SK-N-SH treated with all-trans-retinoic acid at 6 μM for 48 hours (cell line): ENCODE results near the gene SPESP1.

Experiments used
- GLIS3 ChIP-seq: fragments of 250-450 bp; sonication (Bioruptor Pico); IDR thresholded peaks from 2 replicates; pipeline ENCODE4 v1.5.0; 2020; ENCODE audit warnings: mild to moderate bottlenecking, moderate library complexity
- TCF4 ChIP-seq: fragments of 250-450 bp; sonication (Bioruptor Pico); IDR thresholded peaks from 2 replicates; pipeline ENCODE4 v1.8.0; 2021; ENCODE audit warnings: mild to moderate bottlenecking, moderate library complexity, borderline replicate concordance
- TOX ChIP-seq: fragments of 250-450 bp; sonication (Bioruptor Pico); IDR thresholded peaks from 2 replicates; pipeline ENCODE4 v1.8.0; 2021; ENCODE audit warnings: mild to moderate bottlenecking, moderate library complexity, borderline replicate concordance
- ZNF565 ChIP-seq: fragments of 450-650 bp; formaldehyde crosslinking; conservative IDR thresholded peaks from 2 replicates; pipeline ENCODE4 v1.5.0; 2020; ENCODE audit warnings: low read depth, mild to moderate bottlenecking, moderate library complexity
- ZNF70 ChIP-seq: fragments of 450-650 bp; formaldehyde crosslinking; IDR thresholded peaks from 2 replicates; pipeline ENCODE4 v1.5.0; 2020; ENCODE audit warnings: mild to moderate bottlenecking, moderate library complexity

DNA sequence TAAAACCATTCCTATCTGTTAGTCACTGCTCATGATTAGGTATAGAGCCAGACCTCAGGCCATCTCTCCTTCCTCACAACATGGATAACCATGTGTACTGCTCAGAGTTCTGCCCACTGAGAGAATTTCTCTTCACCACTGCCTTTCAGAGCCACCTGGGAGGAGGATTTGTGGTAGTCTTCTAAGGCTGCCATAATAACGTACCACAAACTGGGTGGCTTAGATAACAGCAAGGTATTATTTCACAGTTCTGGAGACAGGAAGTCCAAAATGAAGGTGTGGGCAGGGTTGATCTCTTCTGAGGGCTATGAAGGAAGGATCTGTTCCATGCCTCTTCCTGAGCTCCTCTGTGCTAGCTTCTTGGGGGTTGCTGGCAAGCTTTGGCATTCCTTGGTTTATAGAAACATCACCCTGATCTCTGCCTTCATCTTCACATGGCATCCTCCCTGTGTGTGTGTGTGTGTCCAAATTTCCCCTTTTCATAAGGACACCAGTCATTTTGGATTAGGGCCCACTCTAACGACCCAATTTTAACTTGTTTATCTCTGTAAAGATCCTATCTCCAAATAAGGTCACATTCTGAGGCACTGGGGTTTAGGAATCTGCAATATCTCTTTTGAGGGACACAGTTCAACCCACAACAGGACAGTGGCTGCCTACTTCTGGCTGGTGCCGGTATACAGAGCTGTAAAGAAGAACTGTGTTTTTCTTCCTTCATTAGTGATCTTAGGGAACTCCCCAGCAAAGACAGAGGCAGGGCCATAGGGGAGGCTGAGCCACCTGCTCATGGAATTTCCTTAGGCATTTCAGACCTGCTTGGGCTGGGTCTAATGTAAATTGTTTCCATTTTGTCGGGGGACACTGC lies 42.1 kb downstream of the SPESP1 start:
- TF ChIP-seq TCF4 (CRISPR knock-in tag) (no peak), ZNF565 (CRISPR knock-in tag) (no peak), ZNF70 (CRISPR knock-in tag) (no peak), TOX (no peak), GLIS3 (CRISPR knock-in tag) (no peak)
